ENCODE data around the gene GABRB1. TPM values are rescaled to one million over a fixed set of nuclear protein-coding genes. Genes with fewer than 3 reads are reported as not detected.

The GABRB1 gene
- total RNA-seq, 4 donors from 2014 or later, result 0.24 TPM; not detected in 3

DNA sequence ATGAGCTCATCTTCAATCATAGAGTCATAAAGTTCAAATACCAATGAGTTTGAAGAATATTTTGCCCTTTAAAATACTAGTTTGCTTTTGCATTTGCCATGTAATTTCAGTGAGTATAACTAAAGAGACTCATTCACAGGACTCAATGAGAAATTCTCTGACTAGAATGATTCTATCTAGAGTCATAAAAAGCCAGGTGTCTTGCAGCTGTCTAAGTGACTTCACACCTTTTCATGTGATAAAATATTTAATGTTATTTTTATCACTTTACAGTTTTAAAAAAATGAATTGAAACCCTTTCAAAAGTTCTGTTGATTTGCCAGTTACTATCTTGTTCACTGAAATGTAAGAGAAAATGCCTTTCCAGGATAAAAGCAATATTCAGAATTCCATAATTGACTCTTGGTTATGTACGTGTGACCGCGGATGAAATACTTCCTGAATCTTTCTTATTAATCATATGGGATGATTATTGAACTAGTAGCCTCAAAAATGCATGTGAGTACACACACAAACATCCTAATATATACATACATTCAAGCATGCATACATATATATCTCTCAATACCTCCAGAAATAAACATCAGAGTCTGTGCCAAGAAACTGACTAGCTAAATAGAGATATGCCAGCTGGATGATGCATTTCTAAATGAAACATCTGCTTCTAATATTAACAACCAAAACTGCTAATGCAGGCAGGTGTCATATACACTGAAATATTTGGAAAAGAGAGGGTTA, 87.0 kb downstream of the GABRB1 start:
- WGBS, 2 donors, result 88 to 93% methylated on average over 3 of the region's 3 CpGs
- no peak for TF ChIP-seq POLR2A (IDR thresholded peaks at IDR 0.05)
- TF ChIP-seq, protein P1, sequence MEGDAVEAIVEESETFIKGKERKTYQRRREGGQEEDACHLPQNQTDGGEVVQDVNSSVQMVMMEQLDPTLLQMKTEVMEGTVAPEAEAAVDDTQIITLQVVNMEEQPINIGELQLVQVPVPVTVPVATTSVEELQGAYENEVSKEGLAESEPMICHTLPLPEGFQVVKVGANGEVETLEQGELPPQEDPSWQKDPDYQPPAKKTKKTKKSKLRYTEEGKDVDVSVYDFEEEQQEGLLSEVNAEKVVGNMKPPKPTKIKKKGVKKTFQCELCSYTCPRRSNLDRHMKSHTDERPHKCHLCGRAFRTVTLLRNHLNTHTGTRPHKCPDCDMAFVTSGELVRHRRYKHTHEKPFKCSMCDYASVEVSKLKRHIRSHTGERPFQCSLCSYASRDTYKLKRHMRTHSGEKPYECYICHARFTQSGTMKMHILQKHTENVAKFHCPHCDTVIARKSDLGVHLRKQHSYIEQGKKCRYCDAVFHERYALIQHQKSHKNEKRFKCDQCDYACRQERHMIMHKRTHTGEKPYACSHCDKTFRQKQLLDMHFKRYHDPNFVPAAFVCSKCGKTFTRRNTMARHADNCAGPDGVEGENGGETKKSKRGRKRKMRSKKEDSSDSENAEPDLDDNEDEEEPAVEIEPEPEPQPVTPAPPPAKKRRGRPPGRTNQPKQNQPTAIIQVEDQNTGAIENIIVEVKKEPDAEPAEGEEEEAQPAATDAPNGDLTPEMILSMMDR (IDR thresholded peaks at IDR 0.05), result no peak
- H3K4me1 ChIP-seq, result no peaks in the 10 kb centered on the region
- intact Hi-C loops (cut with DNase I), result no loop called here
- no peak overlapping the region for H3K27ac ChIP-seq
- H3K36me3 ChIP-seq, result no peaks in the 10 kb centered on the region
- no peak overlapping the region for H3K4me3 ChIP-seq (replicated peaks in 1 of 3)
- H3K9me3 ChIP-seq, result no peaks in the 10 kb centered on the region
- H3K27me3 ChIP-seq, result no peaks in the 10 kb centered on the region
- DNase-seq, result no peak

- H3K36me3 ChIP-seq, result no peaks in the 10 kb centered on the region
- WGBS, 2 donors, result 70 to 78% methylated on average over 1 of the region's 1 CpG
- no peaks in the 10 kb centered on the region for H3K27me3 ChIP-seq
- no peak for DNase-seq
- intact Hi-C loops (cut with DNase I), result no loop called here
- no peaks in the 10 kb centered on the region for H3K4me1 ChIP-seq
- TF ChIP-seq, protein P1 (IDR thresholded peaks at IDR 0.05), result no peak
- TF ChIP-seq POLR2A (IDR thresholded peaks at IDR 0.05), result no peak
- H3K27ac ChIP-seq, result no peak overlapping the region
- no peak overlapping the region for H3K4me3 ChIP-seq (replicated peaks in 1 of 3)
- no peaks in the 10 kb centered on the region for H3K9me3 ChIP-seq
Measured at GRCh38 chr4:47120783-47121182, 89.4 kb downstream of the GABRB1 start.

DNA sequence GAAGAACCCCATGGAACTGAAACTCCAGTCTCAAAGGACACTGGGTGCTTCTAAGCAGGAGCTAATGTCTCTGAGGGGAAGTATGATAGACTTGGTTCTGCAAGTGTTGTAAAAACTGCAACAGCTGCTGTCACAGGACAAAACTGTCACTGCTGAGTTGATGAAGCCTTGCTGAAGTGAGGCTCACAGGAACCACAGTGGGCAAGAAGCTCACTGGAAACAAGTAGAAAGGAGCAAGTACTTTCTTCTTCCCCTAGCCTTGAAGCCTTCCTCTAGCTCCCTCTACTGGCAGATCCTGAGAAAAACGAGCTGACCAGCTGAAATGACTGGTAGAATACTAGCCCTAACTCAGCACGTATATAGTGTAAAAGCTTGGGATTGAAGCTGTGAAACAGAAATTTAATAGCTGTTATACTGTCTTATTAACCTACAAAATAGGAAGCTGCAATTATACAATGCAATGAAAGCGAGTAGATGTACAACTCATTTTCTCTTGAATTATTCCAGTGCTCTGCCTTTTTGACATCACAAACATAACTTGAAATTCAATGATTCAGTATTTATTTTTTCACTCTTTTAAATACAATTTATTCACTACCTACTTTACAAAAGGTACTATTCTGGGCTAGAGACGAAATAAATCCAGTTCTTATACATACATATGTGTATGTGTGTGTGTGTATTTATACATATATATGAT, 91.4 kb downstream of the GABRB1 start:
- H3K27me3 ChIP-seq, result no peaks in the 10 kb centered on the region
- H3K36me3 ChIP-seq, result no peaks in the 10 kb centered on the region
- H3K4me1 ChIP-seq, result no peaks in the 10 kb centered on the region
- WGBS, 2 donors, result 2 to 6% methylated on average over 4 of the region's 4 CpGs
- no peak overlapping the region for H3K4me3 ChIP-seq (replicated peaks in 1 of 3)
- TF ChIP-seq, protein P1 (IDR thresholded peaks at IDR 0.05), result peak; percentile 35 to 74 (median 44)
- no peak for TF ChIP-seq POLR2A (IDR thresholded peaks at IDR 0.05)
- peak; percentile 33 to 51 for DNase-seq
- no peaks in the 10 kb centered on the region for H3K9me3 ChIP-seq
- no peak overlapping the region for H3K27ac ChIP-seq
- intact Hi-C loops (cut with DNase I), result no loop called here

DNA sequence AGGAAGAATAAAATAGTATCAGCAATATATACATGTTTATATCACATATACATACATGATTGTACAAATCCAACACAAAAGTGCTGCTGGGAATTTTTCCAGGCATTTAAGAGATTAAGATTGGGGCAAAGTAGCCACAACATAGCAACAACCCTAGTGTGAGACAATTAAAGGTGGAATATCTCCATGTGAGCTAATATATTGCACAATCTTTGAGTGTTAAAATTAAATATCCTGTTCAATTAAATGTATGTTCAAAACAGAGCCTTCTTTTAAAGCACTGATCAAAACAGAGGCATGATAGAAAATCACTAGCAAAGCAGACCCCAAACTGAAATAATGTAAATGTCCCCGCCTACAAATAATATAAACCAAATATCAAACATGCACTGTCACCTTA, 97.6 kb downstream of the GABRB1 start:
- Histone ChIP-seq H3K4me3 (replicated peaks in 1 of 3) (no peak overlapping the region), H3K27me3 (no peaks in the 10 kb centered on the region), H3K4me1 (no peaks in the 10 kb centered on the region), H3K27ac (no peak overlapping the region), H3K36me3 (no peaks in the 10 kb centered on the region), H3K9me3 (no peaks in the 10 kb centered on the region)
- TF ChIP-seq POLR2A (IDR thresholded peaks at IDR 0.05), result no peak
- TF ChIP-seq, protein P1 (IDR thresholded peaks at IDR 0.05), result no peak
- no peak for DNase-seq
- intact Hi-C loops (cut with DNase I), result no loop called here
- 93 to 95% methylated on average over 1 of the region's 1 CpG for WGBS, 2 donors

DNA sequence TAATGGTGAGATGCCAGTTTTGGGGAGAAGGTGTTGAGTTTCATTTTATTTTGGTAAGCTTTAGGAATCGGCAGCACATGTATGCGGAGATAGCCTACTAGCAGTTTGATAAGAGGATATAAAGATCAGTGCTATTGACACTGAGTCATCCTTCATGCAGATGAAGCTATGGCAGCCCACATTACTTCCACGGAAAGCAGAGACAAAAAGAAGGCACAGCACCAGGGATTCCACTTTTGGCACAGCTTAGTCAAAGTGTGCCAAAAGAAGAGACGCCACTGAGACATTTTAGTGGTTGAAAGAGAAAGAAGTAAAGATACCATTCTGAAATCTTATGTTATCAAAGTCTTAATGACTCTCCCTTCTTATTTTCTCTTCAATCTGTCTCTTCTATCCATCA, 103.8 kb downstream of the GABRB1 start:
- intact Hi-C loops (cut with DNase I), result no loop called here
- Histone ChIP-seq H3K27ac (no peak overlapping the region), H3K4me1 (no peaks in the 10 kb centered on the region), H3K4me3 (replicated peaks in 1 of 3) (no peak overlapping the region), H3K36me3 (no peaks in the 10 kb centered on the region), H3K9me3 (no peaks in the 10 kb centered on the region), H3K27me3 (no peaks in the 10 kb centered on the region)
- WGBS, 2 donors, result 91 to 92% methylated on average over 4 of the region's 4 CpGs
- DNase-seq, result no peak
- TF ChIP-seq, protein P1 (IDR thresholded peaks at IDR 0.05), result no peak

All from thyroid gland (tissue), 4 donors.